ENCODE data around the gene CCDC7. TPM values are rescaled to one million over a fixed set of nuclear protein-coding genes. Genes with fewer than 3 reads are reported as not detected.
"Not testable (repeated sequence)": the region's sequence is repeated elsewhere in the genome, so short reads cannot be mapped to it uniquely, and the experiment has no call there.

Gene CCDC7
- total and polyA plus RNA-seq, 9 donors: 2.0 to 34.6 (median 2.9) TPM

GRCh38 chr10:32893434-32893833 lies 447.5 kb downstream of the CCDC7 start:
- 0% methylated on average over 1 of the region's 3 CpGs for WGBS (ENCODE audit: insufficient coverage)
- Histone ChIP-seq H3K36me3 (ENCODE audit: control insufficient read depth, insufficient read depth, low read length) (peaks cover 9% of the 10 kb centered on the region), H3K4me3 (ENCODE audit: low read length) (no peak overlapping the region), H3K27me3 (ENCODE audit: control insufficient read depth, insufficient read depth, low read length) (no peaks in the 10 kb centered on the region), H3K27ac (ENCODE audit: low read length) (no peak overlapping the region), H3K9me3 (replicated peaks; ENCODE audit: control insufficient read depth, low read depth, low read length) (no peaks in the 10 kb centered on the region), H3K4me1 (ENCODE audit: control insufficient read depth, insufficient read depth, low read length) (no peaks in the 10 kb centered on the region)
- DNase-seq: no peak

- H3K27ac ChIP-seq (ENCODE audit: low read length): no peak overlapping the region
- no peaks in the 10 kb centered on the region for H3K4me1 ChIP-seq (ENCODE audit: control insufficient read depth, insufficient read depth, low read length)
- no peaks in the 10 kb centered on the region for H3K27me3 ChIP-seq (ENCODE audit: control insufficient read depth, insufficient read depth, low read length)
- peaks cover 9% of the 10 kb centered on the region for H3K36me3 ChIP-seq (ENCODE audit: control insufficient read depth, insufficient read depth, low read length)
- no CpG with 5 or more reads among the region's 2 CpGs for WGBS (ENCODE audit: insufficient coverage)
- no peaks in the 10 kb centered on the region for H3K9me3 ChIP-seq (replicated peaks; ENCODE audit: control insufficient read depth, low read depth, low read length)
- DNase-seq: no peak
- H3K4me3 ChIP-seq (ENCODE audit: low read length): no peak overlapping the region
These were observed 448.1 kb downstream of the CCDC7 start for GRCh38 chr10:32893916-32894664.

- not testable (repeated sequence) for H3K4me3 ChIP-seq (ENCODE audit: low read length); H3K36me3 ChIP-seq (ENCODE audit: control insufficient read depth, insufficient read depth, low read length); H3K4me1 ChIP-seq (ENCODE audit: control insufficient read depth, insufficient read depth, low read length); H3K27ac ChIP-seq (ENCODE audit: low read length); H3K9me3 ChIP-seq (replicated peaks; ENCODE audit: control insufficient read depth, low read depth, low read length); DNase-seq; H3K27me3 ChIP-seq (ENCODE audit: control insufficient read depth, insufficient read depth, low read length)
- 90% methylated on average over 2 of the region's 7 CpGs for WGBS (ENCODE audit: insufficient coverage)
These were observed 449.4 kb downstream of the CCDC7 start for GRCh38 chr10:32895200-32895968.

GRCh38 chr10:32901815-32902214 lies 455.9 kb downstream of the CCDC7 start:
- Histone ChIP-seq H3K36me3 (ENCODE audit: control insufficient read depth, insufficient read depth, low read length) (peaks cover 15% of the 10 kb centered on the region), H3K4me3 (ENCODE audit: low read length) (no peak overlapping the region), H3K9me3 (replicated peaks; ENCODE audit: control insufficient read depth, low read depth, low read length) (no peaks in the 10 kb centered on the region), H3K4me1 (ENCODE audit: control insufficient read depth, insufficient read depth, low read length) (no peaks in the 10 kb centered on the region), H3K27ac (ENCODE audit: low read length) (no peak overlapping the region), H3K27me3 (ENCODE audit: control insufficient read depth, insufficient read depth, low read length) (no peaks in the 10 kb centered on the region)
- WGBS (ENCODE audit: insufficient coverage): 93% methylated on average over 7 of the region's 9 CpGs
- no peak for DNase-seq

GRCh38 chr10:32905466-32905865 lies 459.5 kb downstream of the CCDC7 start:
- peaks cover 18% of the 10 kb centered on the region for H3K36me3 ChIP-seq (ENCODE audit: control insufficient read depth, insufficient read depth, low read length)
- no peaks in the 10 kb centered on the region for H3K27me3 ChIP-seq (ENCODE audit: control insufficient read depth, insufficient read depth, low read length)
- H3K27ac ChIP-seq (ENCODE audit: low read length): no peak overlapping the region
- H3K9me3 ChIP-seq (replicated peaks; ENCODE audit: control insufficient read depth, low read depth, low read length): no peaks in the 10 kb centered on the region
- no peak overlapping the region for H3K4me3 ChIP-seq (ENCODE audit: low read length)
- no peak for DNase-seq
- 97% methylated on average over 3 of the region's 3 CpGs for WGBS (ENCODE audit: insufficient coverage)
- H3K4me1 ChIP-seq (ENCODE audit: control insufficient read depth, insufficient read depth, low read length): no peaks in the 10 kb centered on the region

GRCh38 chr10:32906595-32906994 lies 460.7 kb downstream of the CCDC7 start:
- Histone ChIP-seq H3K9me3 (replicated peaks; ENCODE audit: control insufficient read depth, low read depth, low read length) (no peaks in the 10 kb centered on the region), H3K27ac (ENCODE audit: low read length) (no peak overlapping the region), H3K27me3 (ENCODE audit: control insufficient read depth, insufficient read depth, low read length) (no peaks in the 10 kb centered on the region), H3K4me1 (ENCODE audit: control insufficient read depth, insufficient read depth, low read length) (no peaks in the 10 kb centered on the region), H3K36me3 (ENCODE audit: control insufficient read depth, insufficient read depth, low read length) (peaks cover 22% of the 10 kb centered on the region), H3K4me3 (ENCODE audit: low read length) (no peak overlapping the region)
- no CpG with 5 or more reads among the region's 4 CpGs for WGBS (ENCODE audit: insufficient coverage)
- DNase-seq: no peak

GRCh38 chr10:32909456-32909855 lies 463.5 kb downstream of the CCDC7 start:
- Histone ChIP-seq H3K36me3 (ENCODE audit: control insufficient read depth, insufficient read depth, low read length) (peaks cover 34% of the 10 kb centered on the region), H3K4me1 (ENCODE audit: control insufficient read depth, insufficient read depth, low read length) (no peaks in the 10 kb centered on the region), H3K9me3 (replicated peaks; ENCODE audit: control insufficient read depth, low read depth, low read length) (no peaks in the 10 kb centered on the region), H3K27ac (ENCODE audit: low read length) (no peak overlapping the region), H3K4me3 (ENCODE audit: low read length) (no peak overlapping the region), H3K27me3 (ENCODE audit: control insufficient read depth, insufficient read depth, low read length) (no peaks in the 10 kb centered on the region)
- peak; percentile 13 for DNase-seq
- WGBS (ENCODE audit: insufficient coverage): 33% methylated on average over 1 of the region's 1 CpG

GRCh38 chr10:32909970-32910369 lies 464.0 kb downstream of the CCDC7 start:
- not testable (repeated sequence) for H3K9me3 ChIP-seq (replicated peaks; ENCODE audit: control insufficient read depth, low read depth, low read length); DNase-seq; H3K4me3 ChIP-seq (ENCODE audit: low read length); H3K4me1 ChIP-seq (ENCODE audit: control insufficient read depth, insufficient read depth, low read length); H3K27me3 ChIP-seq (ENCODE audit: control insufficient read depth, insufficient read depth, low read length); H3K27ac ChIP-seq (ENCODE audit: low read length)
- WGBS (ENCODE audit: insufficient coverage): no CpG with 5 or more reads among the region's 7 CpGs
- H3K36me3 ChIP-seq (ENCODE audit: control insufficient read depth, insufficient read depth, low read length): peaks cover 37% of the 10 kb centered on the region

- Histone ChIP-seq H3K9me3 (replicated peaks; ENCODE audit: control insufficient read depth, low read depth, low read length) (no peaks in the 10 kb centered on the region), H3K36me3 (ENCODE audit: control insufficient read depth, insufficient read depth, low read length) (peaks cover 37% of the 10 kb centered on the region), H3K27ac (ENCODE audit: low read length) (no peak overlapping the region), H3K4me3 (ENCODE audit: low read length) (no peak overlapping the region), H3K4me1 (ENCODE audit: control insufficient read depth, insufficient read depth, low read length) (no peaks in the 10 kb centered on the region), H3K27me3 (ENCODE audit: control insufficient read depth, insufficient read depth, low read length) (no peaks in the 10 kb centered on the region)
- no peak for DNase-seq
- WGBS (ENCODE audit: insufficient coverage): 94% methylated on average over 9 of the region's 11 CpGs
These were observed 465.5 kb downstream of the CCDC7 start for GRCh38 chr10:32911285-32912016.

GRCh38 chr10:32917817-32918216 lies 471.9 kb downstream of the CCDC7 start:
- no CpG with 5 or more reads among the region's 5 CpGs for WGBS (ENCODE audit: insufficient coverage)
- H3K27me3 ChIP-seq (ENCODE audit: control insufficient read depth, insufficient read depth, low read length); H3K27ac ChIP-seq (ENCODE audit: low read length); H3K9me3 ChIP-seq (replicated peaks; ENCODE audit: control insufficient read depth, low read depth, low read length); H3K4me1 ChIP-seq (ENCODE audit: control insufficient read depth, insufficient read depth, low read length); DNase-seq; H3K4me3 ChIP-seq (ENCODE audit: low read length): not testable (repeated sequence)
- H3K36me3 ChIP-seq (ENCODE audit: control insufficient read depth, insufficient read depth, low read length): peaks cover 28% of the 10 kb centered on the region

Data from muscle of leg (tissue), 11 donors.